GM23338 (cell line): Measurements from ENCODE around the gene HACL1. TPM values are rescaled to one million over a fixed set of nuclear protein-coding genes. Genes with fewer than 3 reads are reported as not detected.
"Not testable (repeated sequence)": the region's sequence is repeated elsewhere in the genome, so short reads cannot be mapped to it uniquely, and the experiment has no call there.

Experiments
- ATAC-seq: fragments of 200-7000 bp; cut with Tn5 transposase; 3 replicates; pipeline ENCODE4 v1.9.1; 2020
- DNase-seq: peaks from one replicate; pipeline ENCODE4 v3.0.0-alpha.2; 2015; ENCODE audit warnings: low spot score
- H2AFZ ChIP-seq: fragments of 200-600 bp; sonication (generic); 2 replicates; pipeline ENCODE4 v1.8.0; 2016; ENCODE audit warnings: antibody characterized with exemption, mild to moderate bottlenecking, moderate library complexity
- H3F3A ChIP-seq: fragments of 200-600 bp; sonication (generic); replicated peaks from 2 replicates; pipeline ENCODE4 v1.8.0; 2017; ENCODE audit warnings: antibody characterized with exemption, mixed run types, low read depth
- H3K27ac ChIP-seq: fragments of 200-600 bp; sonication (generic); 2 replicates; pipeline ENCODE4 v1.6.1; 2016; ENCODE audit warnings: low read depth
- H3K27me3 ChIP-seq: fragments of 200-600 bp; sonication (generic); 2 replicates; pipeline ENCODE4 v1.8.0; 2016; ENCODE audit warnings: mild to moderate bottlenecking, mixed run types, moderate library complexity; ENCODE audit not compliant: insufficient read depth
- H3K36me3 ChIP-seq: fragments of 200-600 bp; sonication (generic); 2 replicates; pipeline ENCODE4 v1.8.0; 2016; ENCODE audit warnings: mild to moderate bottlenecking; ENCODE audit not compliant: insufficient read depth
- H3K4me1 ChIP-seq: fragments of 200-600 bp; sonication (generic); 2 replicates; pipeline ENCODE4 v1.8.0; 2016; ENCODE audit warnings: mild to moderate bottlenecking, moderate library complexity; ENCODE audit not compliant: insufficient read depth
- H3K4me2 ChIP-seq: fragments of 200-600 bp; sonication (generic); 2 replicates; pipeline ENCODE4 v1.7.1; 2017; ENCODE audit warnings: mixed run types
- H3K4me3 ChIP-seq: fragments of 200-600 bp; sonication (generic); 2 replicates; pipeline ENCODE4 v1.6.1; 2016; ENCODE audit warnings: mixed run types
- H3K79me2 ChIP-seq: fragments of 200-600 bp; sonication (generic); replicated peaks from 2 replicates; pipeline ENCODE4 v1.8.0; 2017; ENCODE audit warnings: mild to moderate bottlenecking; ENCODE audit not compliant: insufficient read depth
- H3K9me2 ChIP-seq: fragments of 200-600 bp; sonication (generic); 2 replicates; pipeline ENCODE4 v1.8.0; 2017; ENCODE audit not compliant: insufficient read depth
- H4K20me1 ChIP-seq: fragments of 200-600 bp; sonication (generic); replicated peaks from 2 replicates; pipeline ENCODE4 v1.8.0; 2017; ENCODE audit warnings: mild to moderate bottlenecking; ENCODE audit not compliant: insufficient read depth
- H3K27ac Mint-ChIP-seq: 2 replicates; pipeline ENCODE4 v1.8.0; 2020; ENCODE audit warnings: inconsistent platforms, mild to moderate bottlenecking, moderate library complexity, mixed read lengths
- H3K27me3 Mint-ChIP-seq: 3 replicates; pipeline ENCODE4 v1.8.0; 2022; ENCODE audit warnings: low read depth, mild to moderate bottlenecking, moderate library complexity, mixed read lengths, inconsistent platforms; ENCODE audit not compliant: insufficient read depth, poor library complexity
- H3K36me3 Mint-ChIP-seq: 3 replicates; pipeline ENCODE4 v1.8.0; 2021; ENCODE audit warnings: low read depth, mild to moderate bottlenecking, inconsistent platforms, moderate library complexity, mixed read lengths
- H3K4me1 Mint-ChIP-seq: 3 replicates; pipeline ENCODE4 v1.8.0; 2020; ENCODE audit warnings: mild to moderate bottlenecking, inconsistent platforms, mixed read lengths
- H3K4me3 Mint-ChIP-seq: 3 replicates; pipeline ENCODE4 v1.8.0; 2021; ENCODE audit warnings: moderate library complexity, mild to moderate bottlenecking, inconsistent platforms, mixed read lengths
- H3K9me3 Mint-ChIP-seq: 3 replicates; pipeline ENCODE4 v1.8.0; 2020; ENCODE audit warnings: moderate library complexity, mild to moderate bottlenecking, inconsistent platforms, mixed read lengths
- EZH2 ChIP-seq: fragments of 200-600 bp; sonication (generic); IDR thresholded peaks from one replicate; pipeline ENCODE4 v1.8.0; 2017; ENCODE audit warnings: antibody characterized with exemption, mild to moderate bottlenecking, low read depth; ENCODE audit not compliant: unreplicated experiment
- JUNB ChIP-seq: IDR thresholded peaks from one replicate; pipeline ENCODE4 v1.6.1; 2016; ENCODE audit warnings: antibody characterized with exemption; ENCODE audit not compliant: unreplicated experiment
- NANOG ChIP-seq: IDR thresholded peaks from 2 replicates; pipeline ENCODE4 v1.6.1; 2016; ENCODE audit warnings: antibody characterized with exemption, borderline replicate concordance
- POLR2AphosphoS5 ChIP-seq: IDR thresholded peaks from 2 replicates; pipeline ENCODE4 v1.6.1; 2016; ENCODE audit warnings: antibody characterized with exemption, low read depth
- REST ChIP-seq: IDR thresholded peaks from one replicate; pipeline ENCODE4 v1.6.1; 2018; ENCODE audit warnings: antibody characterized with exemption; ENCODE audit not compliant: unreplicated experiment
- STAT1 ChIP-seq: IDR thresholded peaks from one replicate; pipeline ENCODE4 v1.6.1; 2016; ENCODE audit warnings: antibody characterized with exemption; ENCODE audit not compliant: unreplicated experiment
- ZNF114 ChIP-seq: fragments of 250-450 bp; sonication (Bioruptor Pico); IDR thresholded peaks from 2 replicates; pipeline ENCODE4 v1.5.0; 2020; ENCODE audit warnings: mild to moderate bottlenecking, moderate library complexity
- ZNF331 ChIP-seq: fragments of 250-450 bp; sonication (Bioruptor Pico); IDR thresholded peaks from 2 replicates; pipeline ENCODE4 v1.5.0; 2020; ENCODE audit warnings: low read depth, mild to moderate bottlenecking, moderate library complexity
- ZNF462 ChIP-seq: fragments of 250-450 bp; sonication (Bioruptor Pico); IDR thresholded peaks from 2 replicates; pipeline ENCODE4 v1.5.0; 2020; ENCODE audit warnings: mild to moderate bottlenecking, moderate library complexity
- polyA plus RNA-seq: library from polyadenylated mRNA; unstranded; fragments of >200 nt; fragmentation: Nextera tagmentation; extraction: Ambion mirVana; gene quantifications from 2 replicates; pipeline ENCODE4 v1.2.1, GENCODE V29; 2016
- total RNA-seq: library from RNA; depleted of rRNA; stranded (reverse); fragments of >200 nt; shearing (Covaris generic); gene quantifications from 2 replicates; pipeline ENCODE4 v1.2.3, GENCODE V29; 2014

Gene HACL1
- total and polyA plus RNA-seq, 2 experiments from 2014 or later: 19.6 to 33.5 TPM

GRCh38 chr3:15623535-15624440 lies 22.4 kb upstream of the HACL1 start:
- no peaks in the 10 kb centered on the region for H3K27me3 ChIP-seq
- peaks cover 4% of the 10 kb centered on the region for H3K27me3 Mint-ChIP-seq
- TF ChIP-seq NANOG (no peak), POLR2AphosphoS5 (no peak), ZNF331 (no peak), JUNB (no peak), EZH2 (no peak), REST (no peak), STAT1 (no peak), ZNF462 (CRISPR knock-in tag) (no peak), ZNF114 (CRISPR knock-in tag) (no peak)
- H3K4me3 Mint-ChIP-seq: no peak overlapping the region
- no peaks in the 10 kb centered on the region for H3F3A ChIP-seq
- H3K36me3 Mint-ChIP-seq: peaks cover 40% of the 10 kb centered on the region
- no peak overlapping the region for H3K4me2 ChIP-seq
- DNase-seq (no peak), ATAC-seq (no peak)
- H3K79me2 ChIP-seq: no peaks in the 10 kb centered on the region; the same call in 1 of the 2 replicates
- no peaks in the 10 kb centered on the region for H4K20me1 ChIP-seq
- peaks cover 12% of the 10 kb centered on the region for H3K36me3 ChIP-seq
- peaks cover 39% of the 10 kb centered on the region for H3K9me3 Mint-ChIP-seq
- H3K27ac Mint-ChIP-seq: no peak overlapping the region
- no peak overlapping the region for H2AFZ ChIP-seq
- H3K27ac ChIP-seq: no peak overlapping the region
- no peak overlapping the region for H3K4me3 ChIP-seq
- 0 out of 2 replicates have a peak, but pooled peaks cover 7% of the 10 kb centered on the region for H3K9me2 ChIP-seq
- no peaks in the 10 kb centered on the region for H3K4me1 ChIP-seq
- no peaks in the 10 kb centered on the region for H3K4me1 Mint-ChIP-seq

- H4K20me1 ChIP-seq, H3K27me3 ChIP-seq, H3K4me3 Mint-ChIP-seq, H3F3A ChIP-seq, ATAC-seq, H3K79me2 ChIP-seq, H3K27ac Mint-ChIP-seq, H3K4me3 ChIP-seq, H2AFZ ChIP-seq, H3K4me2 ChIP-seq, H3K4me1 ChIP-seq, DNase-seq, H3K27me3 Mint-ChIP-seq, H3K27ac ChIP-seq, H3K9me2 ChIP-seq, H3K4me1 Mint-ChIP-seq: not testable (repeated sequence)
- Mint-ChIP-seq H3K9me3 (peaks cover 39% of the 10 kb centered on the region), H3K36me3 (peaks cover 40% of the 10 kb centered on the region)
- H3K36me3 ChIP-seq: peaks cover 12% of the 10 kb centered on the region
Measured at GRCh38 chr3:15619659-15620464, 18.5 kb upstream of the HACL1 start.
